HG03520 (cell line): Measurements from ENCODE around the gene UPF1.

Source experiments
- ATAC-seq: cut with Tn5 transposase; IDR thresholded peaks from one replicate; pipeline ENCODE4 v1.9.1; 2021; ENCODE audit warnings: mild to moderate bottlenecking, moderate library complexity; ENCODE audit not compliant: unreplicated experiment

The UPF1 gene

GRCh38 chr19:18833849-18834643 is 2.3 kb downstream of the UPF1 start:
- ATAC-seq, result no peak

GRCh38 chr19:18834644-18834984 is 2.9 kb downstream of the UPF1 start:
- no peak for ATAC-seq

- no peak for ATAC-seq
Measured at GRCh38 chr19:18839465-18840287, 7.9 kb downstream of the UPF1 start.

GRCh38 chr19:18840288-18841267 is 8.8 kb downstream of the UPF1 start:
- ATAC-seq, result no peak

GRCh38 chr19:18841400-18841799 is 9.6 kb downstream of the UPF1 start:
- ATAC-seq, result no peak

- ATAC-seq, result no peak
Measured at GRCh38 chr19:18842166-18842565, 10.4 kb downstream of the UPF1 start.

- no peak for ATAC-seq
Measured at GRCh38 chr19:18843960-18844359, 12.2 kb downstream of the UPF1 start.

GRCh38 chr19:18844806-18845329 is 13.1 kb downstream of the UPF1 start:
- no peak for ATAC-seq

- ATAC-seq, result no peak
Measured at GRCh38 chr19:18845961-18846360, 14.2 kb downstream of the UPF1 start.

GRCh38 chr19:18846862-18847548 is 15.2 kb downstream of the UPF1 start:
- no peak for ATAC-seq

GRCh38 chr19:18847549-18848463 is 16.0 kb downstream of the UPF1 start:
- no peak for ATAC-seq

- ATAC-seq, result no peak
Measured at GRCh38 chr19:18848878-18849661, 17.3 kb downstream of the UPF1 start.

GRCh38 chr19:18849838-18850400 is 18.2 kb downstream of the UPF1 start:
- no peak for ATAC-seq

GRCh38 chr19:18850471-18851375 is 19.0 kb downstream of the UPF1 start:
- ATAC-seq, result no peak

- no peak for ATAC-seq
Measured at GRCh38 chr19:18851673-18852325, 20.0 kb downstream of the UPF1 start.

- no peak for ATAC-seq
Measured at GRCh38 chr19:18852648-18853047, 20.9 kb downstream of the UPF1 start.
